HEK293T (cell line): Measurements from ENCODE around the gene PAX7.

Experiments used
- ARNT ChIP-seq: fragments of 450-650 bp; IDR thresholded peaks from 2 replicates; pipeline ENCODE4 v1.6.1; 2017; ENCODE audit warnings: mild to moderate bottlenecking
- BHLHE40 ChIP-seq: fragments of 450-650 bp; IDR thresholded peaks from 2 replicates; pipeline ENCODE4 v1.6.1; 2016; ENCODE audit warnings: mild to moderate bottlenecking, moderate library complexity, borderline replicate concordance
- CTBP1 ChIP-seq: fragments of 450-650 bp; IDR thresholded peaks from 2 replicates; pipeline ENCODE4 v1.6.1; 2016; ENCODE audit warnings: borderline replicate concordance
- ELF4 ChIP-seq: fragments of 450-650 bp; IDR thresholded peaks from 2 replicates; pipeline ENCODE4 v1.6.1; 2017; ENCODE audit warnings: antibody characterized with exemption
- FOXA1 ChIP-seq: fragments of 450-650 bp; IDR thresholded peaks from 2 replicates; pipeline ENCODE4 v1.6.1; 2016; ENCODE audit warnings: mild to moderate bottlenecking
- FOXK2 ChIP-seq: fragments of 450-650 bp; IDR thresholded peaks from 2 replicates; pipeline ENCODE4 v1.6.1; 2016; ENCODE audit warnings: mild to moderate bottlenecking
- NFRKB ChIP-seq: fragments of 450-650 bp; IDR thresholded peaks from 2 replicates; pipeline ENCODE4 v1.6.1; 2016; ENCODE audit warnings: mild to moderate bottlenecking, moderate library complexity
- PKNOX1 ChIP-seq: fragments of 450-650 bp; IDR thresholded peaks from 2 replicates; pipeline ENCODE4 v1.6.1; 2016
- SP1 ChIP-seq: fragments of 450-650 bp; IDR thresholded peaks from 2 replicates; pipeline ENCODE4 v1.6.1; 2017
- SUZ12 ChIP-seq: fragments of 450-650 bp; IDR thresholded peaks from 2 replicates; pipeline ENCODE4 v1.6.1; 2016; ENCODE audit warnings: mild to moderate bottlenecking
- ZNF384 ChIP-seq: fragments of 450-650 bp; IDR thresholded peaks from 2 replicates; pipeline ENCODE4 v1.6.1; 2016

GRCh38 chr1:18588093-18588492 is 42.6 kb upstream of the PAX7 start:
- TF ChIP-seq ELF4: no peak
- TF ChIP-seq BHLHE40: no peak
- TF ChIP-seq FOXA1: no peak
- TF ChIP-seq ARNT: no peak
- peak; percentile 72 for TF ChIP-seq PKNOX1
- no peak for TF ChIP-seq FOXK2
- no peak for TF ChIP-seq SP1
- no peak for TF ChIP-seq NFRKB
- TF ChIP-seq CTBP1: no peak
- no peak for TF ChIP-seq ZNF384
- no peak for TF ChIP-seq SUZ12
